ENCODE data around the gene ERICH6B. TPM values are rescaled to one million over a fixed set of nuclear protein-coding genes. Genes with fewer than 3 reads are reported as not detected.

Gene ERICH6B
- total and polyA plus RNA-seq, 2 of the 13 experiments (the other 11 are each of a cell fraction or from before 2014, with no cell fraction given), result not detected

GRCh38 chr13:45565331-45565730 is 50.2 kb downstream of the ERICH6B start:
- Histone ChIP-seq H3K27me3 (ENCODE audit: control insufficient read depth in 1 of 2, insufficient read depth in 2 of 2, low read length in 2 of 2) (no peaks in the 10 kb centered on the region; a peak in 2 of 5 replicates), H3K36me3 (replicated peaks in 1 of 2; ENCODE audit: control insufficient read depth in 1 of 2, insufficient read depth in 2 of 2, low read length in 2 of 2) (no peaks in the 10 kb centered on the region), H4K20me1 (ENCODE audit: insufficient read depth, low read length) (no peaks in the 10 kb centered on the region), H3K9ac (ENCODE audit: insufficient read depth, low read depth, low read length) (no peak overlapping the region), H3K4me1 (ENCODE audit: insufficient read depth, low read length) (no peaks in the 10 kb centered on the region), H3K27ac (ENCODE audit: extremely low read length, insufficient read depth, low read length) (no peak overlapping the region), H2AFZ (ENCODE audit: low read length) (no peak overlapping the region), H3K4me3 (replicated peaks in 1 of 3; ENCODE audit: insufficient read depth in 1 of 3, low read depth in 2 of 3, low read length in 3 of 3) (no peak overlapping the region), H3K4me2 (ENCODE audit: low read depth, low read length) (no peak overlapping the region), H3K9me3 (ENCODE audit: low read length) (no peaks in the 10 kb centered on the region), H3K79me2 (ENCODE audit: insufficient read depth, low read length) (no peaks in the 10 kb centered on the region)
- FAIRE-seq (no peak), DNase-seq (ENCODE audit: low spot score) (no peak), ATAC-seq (no peak)
- intact Hi-C loops (cut with micrococcal nuclease; ENCODE audit: unreplicated experiment) (no loop called here), in situ Hi-C loops (cut with HindIII; ENCODE audit: extremely low pct_ligation_motif_present, low pct_unique_long_range_greater_than_20kb) (no loop called here)
- CTCF ChIA-PET (ENCODE audit: low intra/inter-chr PET ratio, low total read pairs), result no interaction called here
- TF ChIP-seq MIER3 (CRISPR knock-in tag; IDR thresholded peaks at IDR 0.05; ENCODE audit: borderline replicate concordance), result no peak
- TF ChIP-seq SOX6 (IDR thresholded peaks at IDR 0.05), result no peak
- no peak for TF ChIP-seq SOX6 (CRISPR knock-in tag; IDR thresholded peaks at IDR 0.05)
- no peak for TF ChIP-seq USF2 (IDR thresholded peaks at IDR 0.05; ENCODE audit: low read depth, low read length)
- TF ChIP-seq USF2 (CRISPR knock-in tag; IDR thresholded peaks at IDR 0.05; ENCODE audit: borderline replicate concordance), result no peak
- TF ChIP-seq POLR2G (IDR thresholded peaks at IDR 0.05; ENCODE audit: low read depth, low read length), result no peak
- TF ChIP-seq, protein P1, sequence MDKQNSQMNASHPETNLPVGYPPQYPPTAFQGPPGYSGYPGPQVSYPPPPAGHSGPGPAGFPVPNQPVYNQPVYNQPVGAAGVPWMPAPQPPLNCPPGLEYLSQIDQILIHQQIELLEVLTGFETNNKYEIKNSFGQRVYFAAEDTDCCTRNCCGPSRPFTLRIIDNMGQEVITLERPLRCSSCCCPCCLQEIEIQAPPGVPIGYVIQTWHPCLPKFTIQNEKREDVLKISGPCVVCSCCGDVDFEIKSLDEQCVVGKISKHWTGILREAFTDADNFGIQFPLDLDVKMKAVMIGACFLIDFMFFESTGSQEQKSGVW (CRISPR knock-in tag; IDR thresholded peaks at IDR 0.05; ENCODE audit: borderline replicate concordance), result no peak
- no peak for TF ChIP-seq ZNF317 (CRISPR knock-in tag; IDR thresholded peaks at IDR 0.05)
- TF ChIP-seq TCF7L2 (IDR thresholded peaks at IDR 0.05; ENCODE audit: low read depth, low read length), result no peak
- POLR2A ChIA-PET, result no interaction called here
- BruUV-seq (replicated peaks), result no TSS peak
